ENCODE results near the gene AAK1. TPM values are rescaled to one million over a fixed set of nuclear protein-coding genes. Genes with fewer than 3 reads are reported as not detected.

AAK1 gene
- total RNA-seq, 1 donor from 2014 or later: 20.8 TPM

- no peak overlapping the region for H2AFZ ChIP-seq (replicated peaks)
- no peak for TF ChIP-seq CTCF (IDR thresholded peaks at IDR 0.05)
- TF ChIP-seq EZH2phosphoT487 (IDR thresholded peaks at IDR 0.05): no peak
- Mint-ChIP-seq H3K36me3 (no peaks in the 10 kb centered on the region), H3K27ac (no peak overlapping the region), H3K4me1 (peaks cover 29% of the 10 kb centered on the region), H3K27me3 (ENCODE audit: insufficient read depth, low read depth) (no peaks in the 10 kb centered on the region), H3K9me3 (no peaks in the 10 kb centered on the region), H3K4me3 (no peak overlapping the region)
- no peak overlapping the region for H3K4me2 ChIP-seq
- H3K4me1 ChIP-seq: peaks cover 17% of the 10 kb centered on the region
- peaks cover 19% of the 10 kb centered on the region for H3F3A ChIP-seq (ENCODE audit: low read depth)
- no peak overlapping the region for H3K27ac ChIP-seq
- no peak overlapping the region for H3K9ac ChIP-seq
- no peaks in the 10 kb centered on the region for H4K20me1 ChIP-seq (ENCODE audit: low read depth)
- H3K27me3 ChIP-seq: no peaks in the 10 kb centered on the region
- H3K79me2 ChIP-seq (ENCODE audit: low read depth): no peaks in the 10 kb centered on the region
- no peaks in the 10 kb centered on the region for H3K9me3 ChIP-seq (ENCODE audit: low read depth)
- no peak overlapping the region for H3K4me3 ChIP-seq
- H3K36me3 ChIP-seq: no peaks in the 10 kb centered on the region
- no peak for DNase-seq (ENCODE audit: low spot score)
Measured at GRCh38 chr2:69582582-69583176, 60.9 kb downstream of the AAK1 start.

- Mint-ChIP-seq H3K27ac (no peak overlapping the region), H3K4me3 (no peak overlapping the region), H3K9me3 (no peaks in the 10 kb centered on the region), H3K4me1 (peaks cover 36% of the 10 kb centered on the region), H3K27me3 (ENCODE audit: insufficient read depth, low read depth) (no peaks in the 10 kb centered on the region), H3K36me3 (no peaks in the 10 kb centered on the region)
- no peak for DNase-seq (ENCODE audit: low spot score)
- peaks cover 4% of the 10 kb centered on the region for H3K79me2 ChIP-seq (ENCODE audit: low read depth)
- no peak overlapping the region for H2AFZ ChIP-seq (replicated peaks)
- TF ChIP-seq CTCF (IDR thresholded peaks at IDR 0.05) (no peak), EZH2phosphoT487 (IDR thresholded peaks at IDR 0.05) (no peak), EZH2 (IDR thresholded peaks at IDR 0.05) (no peak)
- no peak overlapping the region for H3K27ac ChIP-seq
- no peak overlapping the region for H3K9ac ChIP-seq
- peaks cover 18% of the 10 kb centered on the region for H3F3A ChIP-seq (ENCODE audit: low read depth)
- no peaks in the 10 kb centered on the region for H3K9me3 ChIP-seq (ENCODE audit: low read depth)
- H3K4me1 ChIP-seq: peaks cover 22% of the 10 kb centered on the region
- H3K36me3 ChIP-seq: no peaks in the 10 kb centered on the region
- H3K4me2 ChIP-seq: no peak overlapping the region
- no peaks in the 10 kb centered on the region for H3K27me3 ChIP-seq
- no peaks in the 10 kb centered on the region for H4K20me1 ChIP-seq (ENCODE audit: low read depth)
- H3K4me3 ChIP-seq: no peak overlapping the region
Measured at GRCh38 chr2:69581774-69582581, 61.6 kb downstream of the AAK1 start.

- TF ChIP-seq EZH2 (IDR thresholded peaks at IDR 0.05) (no peak), CTCF (IDR thresholded peaks at IDR 0.05) (no peak), EZH2phosphoT487 (IDR thresholded peaks at IDR 0.05) (no peak)
- H3F3A ChIP-seq (ENCODE audit: low read depth): peaks cover 4% of the 10 kb centered on the region
- no peak overlapping the region for H2AFZ ChIP-seq (replicated peaks)
- peaks cover 10% of the 10 kb centered on the region for H3K79me2 ChIP-seq (ENCODE audit: low read depth)
- H3K4me2 ChIP-seq: no peak overlapping the region
- H3K27ac ChIP-seq: no peak overlapping the region
- no peak overlapping the region for H3K27ac Mint-ChIP-seq
- no peak for DNase-seq (ENCODE audit: low spot score)
- H3K36me3 Mint-ChIP-seq: no peaks in the 10 kb centered on the region
- peaks cover 16% of the 10 kb centered on the region for H3K4me1 ChIP-seq
- H3K9me3 ChIP-seq (ENCODE audit: low read depth): no peaks in the 10 kb centered on the region
- H3K9me3 Mint-ChIP-seq: no peaks in the 10 kb centered on the region
- H3K4me1 Mint-ChIP-seq: peaks cover 25% of the 10 kb centered on the region
- no peaks in the 10 kb centered on the region for H3K27me3 Mint-ChIP-seq (ENCODE audit: insufficient read depth, low read depth)
- no peaks in the 10 kb centered on the region for H4K20me1 ChIP-seq (ENCODE audit: low read depth)
- H3K27me3 ChIP-seq: no peaks in the 10 kb centered on the region
- H3K36me3 ChIP-seq: no peaks in the 10 kb centered on the region
- no peak overlapping the region for H3K9ac ChIP-seq
- H3K4me3 Mint-ChIP-seq: no peak overlapping the region
- no peak overlapping the region for H3K4me3 ChIP-seq
Measured at GRCh38 chr2:69580486-69580885, 63.1 kb downstream of the AAK1 start.

All from neural progenitor cell (in vitro differentiated cells).